ENCODE measurements around the gene KHDRBS2.

GRCh38 chr6:62174548-62174947 lies 111.5 kb downstream of the KHDRBS2 start:
- TF ChIP-seq POLR2AphosphoS5 (IDR thresholded peaks at IDR 0.05; ENCODE audit: low read depth, low read length) (no peak), REST (IDR thresholded peaks at IDR 0.05; ENCODE audit: insufficient read depth in 1 of 2, low read depth in 2 of 2, low read length in 2 of 2) (no peak), TAF1 (IDR thresholded peaks at IDR 0.05; ENCODE audit: borderline replicate concordance, insufficient read depth, low read length) (no peak), FOXP2 (optimal IDR thresholded peaks at IDR 0.05; ENCODE audit: borderline replicate concordance, extremely low read depth, extremely low read length, insufficient read depth) (no peak), SIN3A (IDR thresholded peaks at IDR 0.05; ENCODE audit: borderline replicate concordance, insufficient read depth, low read length) (no peak)

Data from PFSK-1 (cell line).